DOHH2 (cell line): ENCODE data around the gene NOD2.

ENCODE experiments used
- H3F3A ChIP-seq: fragments of 200-600 bp; sonication (generic), shearing (Covaris generic); 2 replicates; pipeline ENCODE4 v1.6.0; 2016; ENCODE audit warnings: antibody characterized with exemption, mild to moderate bottlenecking; ENCODE audit not compliant: control insufficient read depth, insufficient read depth
- H3K27ac ChIP-seq: fragments of 200-600 bp; sonication (generic); 2 replicates; pipeline ENCODE4 v1.5.1; 2014; ENCODE audit warnings: low read depth, mild to moderate bottlenecking, low read length, moderate library complexity
- H3K27me3 ChIP-seq: fragments of 200-600 bp; sonication (generic); 2 replicates; pipeline ENCODE4 v1.6.1; 2014; ENCODE audit warnings: mild to moderate bottlenecking, low read length, mixed read lengths; ENCODE audit not compliant: control insufficient read depth
- H3K36me3 ChIP-seq: fragments of 200-600 bp; sonication (generic); 2 replicates; pipeline ENCODE4 v1.6.1; 2014; ENCODE audit warnings: mild to moderate bottlenecking, low read length, moderate library complexity, mixed read lengths; ENCODE audit not compliant: control insufficient read depth
- H3K4me1 ChIP-seq: fragments of 200-600 bp; sonication (generic); 2 replicates; pipeline ENCODE4 v1.6.1; 2014; ENCODE audit warnings: mild to moderate bottlenecking, low read length, mixed read lengths; ENCODE audit not compliant: control insufficient read depth
- H3K4me2 ChIP-seq: fragments of 200-600 bp; sonication (generic); 2 replicates; pipeline ENCODE4 v1.6.0; 2014; ENCODE audit warnings: mild to moderate bottlenecking, low read length, moderate library complexity
- H3K4me3 ChIP-seq: fragments of 200-600 bp; sonication (generic); 2 replicates; pipeline ENCODE4 v1.5.1; 2014; ENCODE audit warnings: mild to moderate bottlenecking, low read length, mixed read lengths
- H3K79me2 ChIP-seq: fragments of 200-600 bp; sonication (generic); 2 replicates; pipeline ENCODE4 v1.6.1; 2014; ENCODE audit warnings: mild to moderate bottlenecking, low read length, mixed read lengths; ENCODE audit not compliant: control insufficient read depth
- H3K9me2 ChIP-seq: fragments of 200-600 bp; sonication (generic); replicated peaks from 2 replicates; pipeline ENCODE4 v1.6.1; 2014; ENCODE audit warnings: mild to moderate bottlenecking, low read length, mixed read lengths; ENCODE audit not compliant: control insufficient read depth
- H3K9me3 ChIP-seq: fragments of 200-600 bp; sonication (generic); 2 replicates; pipeline ENCODE4 v1.6.1; 2014; ENCODE audit warnings: antibody characterized with exemption, low read length, mixed read lengths; ENCODE audit not compliant: control insufficient read depth, insufficient read depth
- H4K20me1 ChIP-seq: fragments of 200-600 bp; sonication (generic); 2 replicates; pipeline ENCODE4 v1.6.0; 2014; ENCODE audit warnings: low read depth, mild to moderate bottlenecking, antibody characterized with exemption, low read length, moderate library complexity; ENCODE audit not compliant: control insufficient read depth, insufficient read depth
- EZH2phosphoT487 ChIP-seq: fragments of 200-600 bp; sonication (generic); IDR thresholded peaks from 2 replicates; pipeline ENCODE4 v1.6.1; 2017; ENCODE audit warnings: borderline replicate concordance, mild to moderate bottlenecking, antibody characterized with exemption, low read length, moderate library complexity, mixed read lengths
- TF ChIP-seq, protein P1 (sequence below): fragments of 200-600 bp; sonication (generic); IDR thresholded peaks from one replicate; pipeline ENCODE4 v1.5.1; 2014; ENCODE audit warnings: antibody characterized with exemption, mild to moderate bottlenecking, low read depth, low read length; ENCODE audit not compliant: poor library complexity, severe bottlenecking

The NOD2 gene

DNA sequence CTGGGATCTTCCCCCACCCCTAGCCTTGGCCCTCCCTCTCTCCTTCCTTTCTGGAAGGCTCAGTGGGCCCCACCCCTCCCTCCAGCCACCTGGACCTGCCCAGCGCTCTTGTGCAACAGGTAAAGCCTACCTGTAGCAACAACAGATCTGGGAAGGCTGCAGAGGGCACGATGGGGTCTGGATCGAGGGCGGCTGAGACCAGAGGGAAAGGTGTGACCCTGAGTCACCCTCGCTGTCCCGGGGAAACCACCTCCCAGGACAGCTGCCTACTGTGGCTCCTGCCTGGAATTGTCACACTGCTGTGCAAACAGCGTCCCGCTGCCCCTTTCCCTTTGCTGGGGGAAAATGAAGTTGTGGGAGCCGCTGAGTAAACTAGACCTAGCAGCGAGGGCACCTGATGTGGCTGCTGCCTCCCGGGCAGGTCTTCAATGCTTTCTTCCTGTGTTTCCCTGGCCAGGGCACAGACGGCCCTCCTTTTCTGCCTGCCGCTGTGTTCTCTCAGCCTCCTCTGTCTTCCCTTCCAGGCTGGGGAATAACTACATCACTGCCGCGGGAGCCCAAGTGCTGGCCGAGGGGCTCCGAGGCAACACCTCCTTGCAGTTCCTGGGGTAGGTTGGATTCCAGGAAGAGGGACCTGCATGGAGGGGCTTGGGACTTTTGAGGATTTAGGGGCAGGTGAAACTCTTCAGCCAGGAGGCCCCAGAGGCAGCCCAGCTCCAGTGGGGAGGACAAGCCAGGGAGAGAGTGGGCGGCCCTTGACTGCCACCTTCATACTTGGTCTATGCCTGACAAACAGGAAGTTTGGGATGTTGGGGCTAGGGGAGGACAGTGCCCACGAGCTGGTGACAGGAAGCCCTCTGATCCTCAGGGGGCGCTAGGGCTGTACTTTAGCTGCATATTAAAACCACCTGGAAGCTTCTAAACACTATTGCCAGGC, 26.3 kb downstream of the NOD2 start:
- no peaks in the 10 kb centered on the region for H4K20me1 ChIP-seq
- no peaks in the 10 kb centered on the region for H3K9me2 ChIP-seq
- no peak overlapping the region for H3K4me2 ChIP-seq
- no peaks in the 10 kb centered on the region for H3K36me3 ChIP-seq
- no peaks in the 10 kb centered on the region for H3K79me2 ChIP-seq
- no peaks in the 10 kb centered on the region for H3F3A ChIP-seq
- no peak overlapping the region for H3K4me3 ChIP-seq
- TF ChIP-seq EZH2phosphoT487, result no peak
- TF ChIP-seq, protein P1, sequence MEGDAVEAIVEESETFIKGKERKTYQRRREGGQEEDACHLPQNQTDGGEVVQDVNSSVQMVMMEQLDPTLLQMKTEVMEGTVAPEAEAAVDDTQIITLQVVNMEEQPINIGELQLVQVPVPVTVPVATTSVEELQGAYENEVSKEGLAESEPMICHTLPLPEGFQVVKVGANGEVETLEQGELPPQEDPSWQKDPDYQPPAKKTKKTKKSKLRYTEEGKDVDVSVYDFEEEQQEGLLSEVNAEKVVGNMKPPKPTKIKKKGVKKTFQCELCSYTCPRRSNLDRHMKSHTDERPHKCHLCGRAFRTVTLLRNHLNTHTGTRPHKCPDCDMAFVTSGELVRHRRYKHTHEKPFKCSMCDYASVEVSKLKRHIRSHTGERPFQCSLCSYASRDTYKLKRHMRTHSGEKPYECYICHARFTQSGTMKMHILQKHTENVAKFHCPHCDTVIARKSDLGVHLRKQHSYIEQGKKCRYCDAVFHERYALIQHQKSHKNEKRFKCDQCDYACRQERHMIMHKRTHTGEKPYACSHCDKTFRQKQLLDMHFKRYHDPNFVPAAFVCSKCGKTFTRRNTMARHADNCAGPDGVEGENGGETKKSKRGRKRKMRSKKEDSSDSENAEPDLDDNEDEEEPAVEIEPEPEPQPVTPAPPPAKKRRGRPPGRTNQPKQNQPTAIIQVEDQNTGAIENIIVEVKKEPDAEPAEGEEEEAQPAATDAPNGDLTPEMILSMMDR, result no peak
- H3K27me3 ChIP-seq, result no peaks in the 10 kb centered on the region
- no peak overlapping the region for H3K27ac ChIP-seq
- H3K4me1 ChIP-seq, result peaks cover 7% of the 10 kb centered on the region
- H3K9me3 ChIP-seq, result peaks cover 4% of the 10 kb centered on the region; the same call in 1 of the 2 replicates

DNA sequence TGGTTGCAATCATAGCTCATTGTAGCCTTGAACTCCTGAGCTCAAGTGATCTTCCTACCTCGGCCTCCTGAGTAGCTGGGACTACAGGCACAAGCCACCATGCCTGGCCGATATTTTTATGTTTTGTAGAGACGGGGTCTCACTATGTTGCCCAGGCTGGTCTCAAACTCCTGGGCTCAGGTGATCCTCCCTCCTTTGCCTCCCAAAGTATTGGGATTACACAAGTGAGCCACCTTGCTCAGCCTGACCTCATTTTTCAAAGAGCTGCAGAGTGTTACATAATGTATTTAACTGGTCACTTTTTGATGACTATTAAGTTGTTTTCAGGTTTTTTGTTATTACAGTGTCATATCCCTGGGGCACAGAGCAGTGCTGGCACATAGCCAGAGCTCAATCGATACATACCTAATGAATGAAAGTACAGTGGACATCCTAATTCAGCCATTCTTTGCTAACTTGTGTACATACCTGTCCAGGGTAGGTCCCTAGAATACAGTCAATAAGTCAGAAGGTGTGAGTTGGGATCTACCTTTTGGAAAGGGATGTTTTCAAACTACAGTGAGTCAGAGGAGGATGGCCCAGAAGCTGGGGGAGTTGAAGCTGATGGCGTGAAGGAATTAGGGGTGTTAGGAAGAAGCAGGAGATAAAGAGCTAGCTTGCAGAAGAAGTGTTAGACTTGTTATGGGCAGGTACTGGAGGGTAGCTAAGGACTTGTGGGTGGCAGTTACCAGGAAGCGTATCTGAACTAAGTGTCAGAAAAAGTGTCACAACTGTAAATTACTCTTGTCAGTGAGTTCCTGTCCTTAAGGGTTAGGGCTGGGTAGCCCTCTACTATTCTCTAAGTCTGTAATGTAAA, 28.4 kb downstream of the NOD2 start:
- Histone ChIP-seq H3K4me3 (no peak overlapping the region), H3K4me2 (no peak overlapping the region), H3K9me2 (no peaks in the 10 kb centered on the region), H3F3A (no peaks in the 10 kb centered on the region), H3K36me3 (no peaks in the 10 kb centered on the region), H3K79me2 (no peaks in the 10 kb centered on the region), H3K27me3 (no peaks in the 10 kb centered on the region), H3K27ac (no peak overlapping the region), H3K4me1 (peaks cover 9% of the 10 kb centered on the region), H3K9me3 (peaks cover 9% of the 10 kb centered on the region; the same call in 1 of the 2 replicates), H4K20me1 (no peaks in the 10 kb centered on the region)
- TF ChIP-seq EZH2phosphoT487, result no peak
- TF ChIP-seq, protein P1, result no peak

DNA sequence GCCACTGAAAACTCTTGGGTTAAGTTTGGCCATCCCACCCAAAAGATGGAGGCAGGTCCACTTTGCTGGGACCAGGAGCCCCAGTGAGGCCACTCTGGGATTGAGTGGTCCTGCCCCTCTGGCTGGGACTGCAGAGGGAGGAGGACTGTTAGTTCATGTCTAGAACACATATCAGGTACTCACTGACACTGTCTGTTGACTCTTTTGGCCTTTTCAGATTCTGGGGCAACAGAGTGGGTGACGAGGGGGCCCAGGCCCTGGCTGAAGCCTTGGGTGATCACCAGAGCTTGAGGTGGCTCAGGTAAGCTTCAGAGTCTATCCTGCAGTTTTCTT, 29.0 kb downstream of the NOD2 start:
- Histone ChIP-seq H3K9me2 (no peaks in the 10 kb centered on the region), H3K4me2 (no peak overlapping the region), H3K36me3 (no peaks in the 10 kb centered on the region), H3K27ac (no peak overlapping the region), H4K20me1 (no peaks in the 10 kb centered on the region), H3K4me1 (peaks cover 9% of the 10 kb centered on the region), H3K4me3 (no peak overlapping the region), H3K9me3 (peaks cover 9% of the 10 kb centered on the region; the same call in 1 of the 2 replicates), H3F3A (no peaks in the 10 kb centered on the region), H3K79me2 (no peaks in the 10 kb centered on the region), H3K27me3 (no peaks in the 10 kb centered on the region)
- TF ChIP-seq EZH2phosphoT487, result no peak
- TF ChIP-seq, protein P1, result no peak
